K562 (cell line): ENCODE data around the gene SLC17A9. TPM values are rescaled to one million over a fixed set of nuclear protein-coding genes. Genes with fewer than 3 reads are reported as not detected.

Experiments used
- CHCHD3 ChIP-seq: fragments of 250-450 bp; sonication (Bioruptor Pico); IDR thresholded peaks from 2 replicates; pipeline ENCODE4 v2.1.2; 2022; ENCODE audit warnings: mild to moderate bottlenecking
- GTF2F1 ChIP-seq: IDR thresholded peaks from 2 replicates; pipeline ENCODE4 v1.6.1; 2011; ENCODE audit warnings: low read depth, low read length, improper control_type of control experiment
- PRPF4 ChIP-seq: fragments of 200-400 bp; formaldehyde crosslinking; IDR thresholded peaks from one replicate; pipeline ENCODE4 v1.6.1; 2017; ENCODE audit warnings: low read length, low read depth, mild to moderate bottlenecking; ENCODE audit not compliant: insufficient read depth, poor library complexity, severe bottlenecking
- polyA plus RNA-seq, 8 experiments: library from polyadenylated mRNA; depleted of rRNA in 4 of 8; stranded (reverse) in 5 of 8; unstranded in 3 of 8; fragments of >200 nt; fragmentation: Nextera tagmentation in 2 of 8; fragmentation: Illumina TruSeq in 1 of 8; extraction: Ambion mirVana in 2 of 8; extraction: Trizol in 1 of 8; gene quantifications; 2 replicates each; pipeline versions ENCODE4 v1.2.1 to v1.2.3, GENCODE V29; 2011 to 2014; ENCODE audit warnings: inconsistent platforms in 1 of 8, missing spikeins in 1 of 8
- total RNA-seq, 7 experiments: library from RNA; depleted of rRNA in 6 of 7; stranded (reverse); fragments of >200 nt in 6 of 7; fragmentation: Illumina TruSeq in 2 of 7; extraction: Trizol in 2 of 7; gene quantifications; 2 replicates each; pipeline versions ENCODE4 v1.2.1 to v1.2.3, GENCODE V29; 2011 to 2021; ENCODE audit warnings: low replicate concordance in 1 of 7

SLC17A9 gene
- total and polyA plus RNA-seq, 9 of the 15 experiments (the other 6 are each of a cell fraction or from before 2014, with no cell fraction given) = 0.04 to 0.31 TPM; not detected in 7

- TF ChIP-seq PRPF4 = no peak
- no peak for TF ChIP-seq CHCHD3 (CRISPR knock-in tag)
- no peak for TF ChIP-seq GTF2F1
Measured at GRCh38 chr20:63017826-63018411, 65.4 kb downstream of the SLC17A9 start (continued).

Other genes starting within 250 kb of the SLC17A9 start
Only the 7 nearest of the 8 such genes appear.
- gene MRGBP, start 156.2 kb upstream of the SLC17A9 start, total RNA-seq (2014; rRNA removed) = 31.3 and 37.0 TPM in 2 replicates
- gene MRGBP, start 156.2 kb upstream of the SLC17A9 start, total RNA-seq (2014; rRNA removed; fragmentation: Illumina TruSeq; extraction: Trizol) = 18.1 TPM in 2 replicates
- gene MRGBP, start 156.2 kb upstream of the SLC17A9 start, total RNA-seq (2015; rRNA removed; fragmentation: Illumina TruSeq; extraction: Trizol) = 25.2 and 25.7 TPM in 2 replicates
- 25.1 and 26.1 TPM in 2 replicates for gene MRGBP, start 156.2 kb upstream of the SLC17A9 start, total RNA-seq (2021)
- gene MRGBP, start 156.2 kb upstream of the SLC17A9 start, polyA plus RNA-seq (2011; rRNA removed) = 18.7 and 20.7 TPM in 2 replicates
- 18.4 and 21.0 TPM in 2 replicates for gene MRGBP, start 156.2 kb upstream of the SLC17A9 start, polyA plus RNA-seq (2014; fragmentation: Illumina TruSeq; extraction: Trizol)
- 1 to 10 TPM; 1.9 to 2.8 TPM for gene MRGBP, start 156.2 kb upstream of the SLC17A9 start, polyA plus RNA-seq (2014; fragmentation: Nextera tagmentation; extraction: Ambion mirVana)
- gene MRGBP, start 156.2 kb upstream of the SLC17A9 start, polyA plus RNA-seq (2014; rRNA removed) = 26.3 and 26.7 TPM in 2 replicates
- gene OGFR, start 147.9 kb upstream of the SLC17A9 start, total RNA-seq (2014; rRNA removed) = 56.3 and 56.5 TPM in 2 replicates
- gene OGFR, start 147.9 kb upstream of the SLC17A9 start, total RNA-seq (2014; rRNA removed; fragmentation: Illumina TruSeq; extraction: Trizol) = 8.9 and 10.3 TPM in 2 replicates
- 17.5 and 18.7 TPM in 2 replicates for gene OGFR, start 147.9 kb upstream of the SLC17A9 start, total RNA-seq (2015; rRNA removed; fragmentation: Illumina TruSeq; extraction: Trizol)
- 33.1 and 36.5 TPM in 2 replicates for gene OGFR, start 147.9 kb upstream of the SLC17A9 start, total RNA-seq (2021)
- 23.3 and 25.4 TPM in 2 replicates for gene OGFR, start 147.9 kb upstream of the SLC17A9 start, polyA plus RNA-seq (2011; rRNA removed)
- 16.6 and 22.0 TPM in 2 replicates for gene OGFR, start 147.9 kb upstream of the SLC17A9 start, polyA plus RNA-seq (2014; fragmentation: Illumina TruSeq; extraction: Trizol)
- gene OGFR, start 147.9 kb upstream of the SLC17A9 start, polyA plus RNA-seq (2014; fragmentation: Nextera tagmentation; extraction: Ambion mirVana) = under 1 TPM; 0.39 TPM
- gene OGFR, start 147.9 kb upstream of the SLC17A9 start, polyA plus RNA-seq (2014; rRNA removed) = 34.2 and 36.7 TPM in 2 replicates
- gene COL9A3, start 135.7 kb upstream of the SLC17A9 start, total RNA-seq (2014; rRNA removed) = 0.77 and 1.9 TPM in 2 replicates
- gene COL9A3, start 135.7 kb upstream of the SLC17A9 start, total RNA-seq (2014; rRNA removed; fragmentation: Illumina TruSeq; extraction: Trizol) = 0.18 and 0.51 TPM in 2 replicates
- 0.98 and 1.4 TPM in 2 replicates for gene COL9A3, start 135.7 kb upstream of the SLC17A9 start, total RNA-seq (2015; rRNA removed; fragmentation: Illumina TruSeq; extraction: Trizol)
- gene COL9A3, start 135.7 kb upstream of the SLC17A9 start, total RNA-seq (2021) = 1.3 and 1.7 TPM in 2 replicates
- gene COL9A3, start 135.7 kb upstream of the SLC17A9 start, polyA plus RNA-seq (2011; rRNA removed) = 1.3 and 2.5 TPM in 2 replicates
- 0.48 and 0.76 TPM in 2 replicates for gene COL9A3, start 135.7 kb upstream of the SLC17A9 start, polyA plus RNA-seq (2014; fragmentation: Illumina TruSeq; extraction: Trizol)
- gene COL9A3, start 135.7 kb upstream of the SLC17A9 start, polyA plus RNA-seq (2014; fragmentation: Nextera tagmentation; extraction: Ambion mirVana) = under 1 TPM in 1 of 2 experiments, not detected in 1; 0.14 TPM
- 3.0 and 3.6 TPM in 2 replicates for gene COL9A3, start 135.7 kb upstream of the SLC17A9 start, polyA plus RNA-seq (2014; rRNA removed)
- gene TCFL5, start 90.9 kb upstream of the SLC17A9 start, total RNA-seq (2014; rRNA removed) = 11.1 and 11.2 TPM in 2 replicates
- 7.4 and 7.9 TPM in 2 replicates for gene TCFL5, start 90.9 kb upstream of the SLC17A9 start, total RNA-seq (2014; rRNA removed; fragmentation: Illumina TruSeq; extraction: Trizol)
- 9.2 and 10.2 TPM in 2 replicates for gene TCFL5, start 90.9 kb upstream of the SLC17A9 start, total RNA-seq (2015; rRNA removed; fragmentation: Illumina TruSeq; extraction: Trizol)
- gene TCFL5, start 90.9 kb upstream of the SLC17A9 start, total RNA-seq (2021) = 11.1 and 12.6 TPM in 2 replicates
- 8.5 and 12.2 TPM in 2 replicates for gene TCFL5, start 90.9 kb upstream of the SLC17A9 start, polyA plus RNA-seq (2011; rRNA removed)
- 5.9 and 7.9 TPM in 2 replicates for gene TCFL5, start 90.9 kb upstream of the SLC17A9 start, polyA plus RNA-seq (2014; fragmentation: Illumina TruSeq; extraction: Trizol)
- 1 to 10 TPM in 1 of 2 experiments, under 1 TPM in 1; 1.00 to 1.1 TPM for gene TCFL5, start 90.9 kb upstream of the SLC17A9 start, polyA plus RNA-seq (2014; fragmentation: Nextera tagmentation; extraction: Ambion mirVana)
- 9.1 and 10.5 TPM in 2 replicates for gene TCFL5, start 90.9 kb upstream of the SLC17A9 start, polyA plus RNA-seq (2014; rRNA removed)
- gene DIDO1, start 26.2 kb upstream of the SLC17A9 start, total RNA-seq (2014; rRNA removed) = 31.2 and 36.7 TPM in 2 replicates
- gene DIDO1, start 26.2 kb upstream of the SLC17A9 start, total RNA-seq (2014; rRNA removed; fragmentation: Illumina TruSeq; extraction: Trizol) = 22.2 and 23.4 TPM in 2 replicates
- 26.8 and 27.1 TPM in 2 replicates for gene DIDO1, start 26.2 kb upstream of the SLC17A9 start, total RNA-seq (2015; rRNA removed; fragmentation: Illumina TruSeq; extraction: Trizol)
- 38.2 and 43.6 TPM in 2 replicates for gene DIDO1, start 26.2 kb upstream of the SLC17A9 start, total RNA-seq (2021)
- gene DIDO1, start 26.2 kb upstream of the SLC17A9 start, polyA plus RNA-seq (2011; rRNA removed) = 40.5 and 50.2 TPM in 2 replicates
- gene DIDO1, start 26.2 kb upstream of the SLC17A9 start, polyA plus RNA-seq (2014; fragmentation: Illumina TruSeq; extraction: Trizol) = 37.4 and 37.9 TPM in 2 replicates
- gene DIDO1, start 26.2 kb upstream of the SLC17A9 start, polyA plus RNA-seq (2014; fragmentation: Nextera tagmentation; extraction: Ambion mirVana) = 1 to 10 TPM; 4.4 to 4.8 TPM
- gene DIDO1, start 26.2 kb upstream of the SLC17A9 start, polyA plus RNA-seq (2014; rRNA removed) = 44.3 and 46.8 TPM in 2 replicates
- gene GID8, start 14.6 kb upstream of the SLC17A9 start, total RNA-seq (2014; rRNA removed) = 22.2 and 26.0 TPM in 2 replicates
- 21.8 and 23.4 TPM in 2 replicates for gene GID8, start 14.6 kb upstream of the SLC17A9 start, total RNA-seq (2014; rRNA removed; fragmentation: Illumina TruSeq; extraction: Trizol)
- 22.4 and 23.0 TPM in 2 replicates for gene GID8, start 14.6 kb upstream of the SLC17A9 start, total RNA-seq (2015; rRNA removed; fragmentation: Illumina TruSeq; extraction: Trizol)
- gene GID8, start 14.6 kb upstream of the SLC17A9 start, total RNA-seq (2021) = 29.0 and 31.6 TPM in 2 replicates
- 24.6 and 26.3 TPM in 2 replicates for gene GID8, start 14.6 kb upstream of the SLC17A9 start, polyA plus RNA-seq (2011; rRNA removed)
- 22.2 TPM in 2 replicates for gene GID8, start 14.6 kb upstream of the SLC17A9 start, polyA plus RNA-seq (2014; fragmentation: Illumina TruSeq; extraction: Trizol)
- gene GID8, start 14.6 kb upstream of the SLC17A9 start, polyA plus RNA-seq (2014; fragmentation: Nextera tagmentation; extraction: Ambion mirVana) = 10 to 100 TPM in 1 of 2 experiments, 1 to 10 TPM in 1; 7.5 to 12.9 TPM
- 24.9 and 25.7 TPM in 2 replicates for gene GID8, start 14.6 kb upstream of the SLC17A9 start, polyA plus RNA-seq (2014; rRNA removed)
- not detected in 2 replicates for gene BHLHE23, start 54.3 kb downstream of the SLC17A9 start, total RNA-seq (2014; rRNA removed)
- gene BHLHE23, start 54.3 kb downstream of the SLC17A9 start, total RNA-seq (2014; rRNA removed; fragmentation: Illumina TruSeq; extraction: Trizol) = not detected in 2 replicates
- not detected in 2 replicates for gene BHLHE23, start 54.3 kb downstream of the SLC17A9 start, total RNA-seq (2015; rRNA removed; fragmentation: Illumina TruSeq; extraction: Trizol)
- not detected in 2 replicates for gene BHLHE23, start 54.3 kb downstream of the SLC17A9 start, total RNA-seq (2021)
- not detected in 2 replicates for gene BHLHE23, start 54.3 kb downstream of the SLC17A9 start, polyA plus RNA-seq (2011; rRNA removed)
- gene BHLHE23, start 54.3 kb downstream of the SLC17A9 start, polyA plus RNA-seq (2014; fragmentation: Illumina TruSeq; extraction: Trizol) = not detected in 2 replicates
- gene BHLHE23, start 54.3 kb downstream of the SLC17A9 start, polyA plus RNA-seq (2014; fragmentation: Nextera tagmentation; extraction: Ambion mirVana) = not detected
- not detected in 2 replicates for gene BHLHE23, start 54.3 kb downstream of the SLC17A9 start, polyA plus RNA-seq (2014; rRNA removed)